A549 (cell line): ENCODE results near the gene KIF1C. TPM values are rescaled to one million over a fixed set of nuclear protein-coding genes. Genes with fewer than 3 reads are reported as not detected.
A peak's percentile ranks its signal among the peaks of the same experiment; 100 is the strongest.

Experiments
- ATAC-seq, 2 experiments: fragments of 200-7000 bp in 1 of 2; fragments of >200 bp in 1 of 2; cut with Nextera tagmentation in 1 of 2; cut with Tn5 transposase in 1 of 2; 3 replicates each; pipeline versions ENCODE4 v1.8.0 to v1.9.1; 2018 to 2020; ENCODE audit warnings: mild to moderate bottlenecking in 1 of 2, moderate library complexity in 1 of 2
- CTCF ChIA-PET: fragments of 300-600 bp; sonication (Branson Sonifier 250); formaldehyde crosslinking; extraction: SDS; loops from one replicate; lab custom pipeline; 2021; ENCODE audit warnings: antibody characterized with exemption, inconsistent platforms; lab: Yijun Ruan, JAX
- POLR2A ChIA-PET: fragments of 350-600 bp; formaldehyde crosslinking; extraction: SDS; loops from one replicate; lab custom pipeline; 2021; ENCODE audit warnings: antibody characterized with exemption, inconsistent platforms; lab: Yijun Ruan, JAX
- DNase-seq, 2 experiments: peaks; one replicate each; pipeline versions ENCODE4 v3.0.0 to v3.0.0-alpha.2; 2011 to 2016; ENCODE audit warnings: low read depth in 1 of 2, low spot score in 1 of 2
- FAIRE-seq: peaks from 2 replicates; lab custom pipeline; 2011; peaks lifted over from hg19 to GRCh38; lab: Jason Lieb, UNC
- H3K27ac ChIP-seq, 2 experiments: fragments of >200 bp; sonication (Bioruptor Twin); formaldehyde crosslinking; 3 replicates each; pipeline ENCODE4 v1.5.1; 2016 to 2017
- H3K4me1 ChIP-seq: fragments of >200 bp; sonication (Bioruptor Twin); formaldehyde crosslinking; 3 replicates; pipeline ENCODE4 v1.6.1; 2016
- H3K4me2 ChIP-seq: fragments of >200 bp; sonication (Bioruptor Twin); formaldehyde crosslinking; 3 replicates; pipeline ENCODE4 v1.6.1; 2016
- H3K4me3 ChIP-seq: fragments of >200 bp; sonication (Bioruptor Twin); formaldehyde crosslinking; 3 replicates; pipeline ENCODE4 v1.5.1; 2016
- H3K9me3 ChIP-seq: fragments of >200 bp; sonication (Bioruptor Twin); formaldehyde crosslinking; 3 replicates; pipeline ENCODE4 v1.6.1; 2016
- ATOH8 ChIP-seq: fragments of 250-450 bp; sonication (Bioruptor Pico); IDR thresholded peaks from 2 replicates; pipeline ENCODE4 v1.5.0; 2020; ENCODE audit warnings: low read depth, mild to moderate bottlenecking, moderate library complexity
- BHLHE40 ChIP-seq: IDR thresholded peaks from 2 replicates; pipeline ENCODE4 v1.6.1; 2012; ENCODE audit warnings: low read depth, low read length, inconsistent platforms
- CHD2 ChIP-seq: fragments of 150-350 bp; IDR thresholded peaks from 2 replicates; pipeline ENCODE4 v1.6.1; 2014; ENCODE audit warnings: low read length; ENCODE audit not compliant: partially characterized antibody
- CHD4 ChIP-seq: fragments of 200-600 bp; sonication (generic); IDR thresholded peaks from 2 replicates; pipeline ENCODE4 v1.6.1; 2016; ENCODE audit warnings: antibody characterized with exemption, mild to moderate bottlenecking, borderline replicate concordance
- E2F6 ChIP-seq: IDR thresholded peaks from 2 replicates; pipeline ENCODE4 v1.6.1; 2012; ENCODE audit warnings: low read depth, borderline replicate concordance
- EHMT2 ChIP-seq: fragments of 200-600 bp; sonication (generic); IDR thresholded peaks from 2 replicates; pipeline ENCODE4 v1.6.1; 2016; ENCODE audit warnings: antibody characterized with exemption, low read depth, mild to moderate bottlenecking, moderate library complexity
- ELK1 ChIP-seq: fragments of 150-350 bp; IDR thresholded peaks from 2 replicates; pipeline ENCODE4 v1.6.1; 2014; ENCODE audit warnings: low read depth, mild to moderate bottlenecking, low read length
- FOSB ChIP-seq: fragments of 250-450 bp; sonication (Bioruptor Pico); IDR thresholded peaks from 2 replicates; pipeline ENCODE4 v1.5.0; 2020; ENCODE audit warnings: mild to moderate bottlenecking, moderate library complexity
- FOSL2 ChIP-seq, 2 experiments: fragments of 450-650 bp in 1 of 2; fragments of >200 bp in 1 of 2; sonication (Bioruptor Twin) in 1 of 2; formaldehyde crosslinking; IDR thresholded peaks; 2 replicates each; pipeline versions ENCODE4 v1.5.0 to v1.6.1; 2016 to 2020; ENCODE audit warnings: mild to moderate bottlenecking in 1 of 2, moderate library complexity in 1 of 2
- FOXS1 ChIP-seq: fragments of 250-450 bp; sonication (Bioruptor Pico); IDR thresholded peaks from 2 replicates; pipeline ENCODE4 v1.5.0; 2020; ENCODE audit warnings: mild to moderate bottlenecking, moderate library complexity
- HDAC2 ChIP-seq: fragments of 200-600 bp; sonication (generic); IDR thresholded peaks from 2 replicates; pipeline ENCODE4 v1.6.1; 2016
- HEYL ChIP-seq: fragments of 250-450 bp; sonication (Bioruptor Pico); IDR thresholded peaks from 2 replicates; pipeline ENCODE4 v1.8.0; 2021; ENCODE audit warnings: mild to moderate bottlenecking, moderate library complexity
- HOXA7 ChIP-seq: fragments of 250-450 bp; sonication (Bioruptor Pico); IDR thresholded peaks from 2 replicates; pipeline ENCODE4 v1.5.0; 2020; ENCODE audit warnings: mild to moderate bottlenecking, moderate library complexity
- HOXB13 ChIP-seq: fragments of 250-450 bp; sonication (Bioruptor Pico); IDR thresholded peaks from 2 replicates; pipeline ENCODE4 v1.5.0; 2020; ENCODE audit warnings: low read depth, mild to moderate bottlenecking, moderate library complexity
- HOXB5 ChIP-seq: fragments of 250-450 bp; sonication (Bioruptor Pico); IDR thresholded peaks from 2 replicates; pipeline ENCODE4 v1.5.0; 2020; ENCODE audit warnings: mild to moderate bottlenecking, moderate library complexity
- JUNB ChIP-seq: fragments of >200 bp; sonication (Bioruptor Twin); formaldehyde crosslinking; IDR thresholded peaks from 2 replicates; pipeline ENCODE4 v1.6.1; 2016
- KDM1A ChIP-seq: fragments of 200-600 bp; sonication (generic); IDR thresholded peaks from 2 replicates; pipeline ENCODE4 v1.6.1; 2016; ENCODE audit warnings: low read depth, mild to moderate bottlenecking
- KDM5A ChIP-seq: fragments of 200-600 bp; sonication (generic); IDR thresholded peaks from 2 replicates; pipeline ENCODE4 v1.6.1; 2016; ENCODE audit warnings: antibody characterized with exemption, mild to moderate bottlenecking
- MYC ChIP-seq: IDR thresholded peaks from 2 replicates; pipeline ENCODE4 v1.6.1; 2012; ENCODE audit warnings: mild to moderate bottlenecking, inconsistent platforms, low read length, improper control_type of control experiment, borderline replicate concordance
- NFE2L2 ChIP-seq: fragments of 150-350 bp; conservative IDR thresholded peaks from 2 replicates; pipeline ENCODE4 v1.6.1; 2014; ENCODE audit warnings: low read length
- NPAS2 ChIP-seq: fragments of 250-450 bp; sonication (Bioruptor Pico); IDR thresholded peaks from 2 replicates; pipeline ENCODE4 v1.8.0; 2022; ENCODE audit warnings: mild to moderate bottlenecking, moderate library complexity, borderline replicate concordance
- PBX3 ChIP-seq: IDR thresholded peaks from 2 replicates; pipeline ENCODE4 v1.6.1; 2012
- PHF8 ChIP-seq: fragments of 200-600 bp; sonication (generic); IDR thresholded peaks from 2 replicates; pipeline ENCODE4 v1.6.1; 2016; ENCODE audit warnings: low read depth, mild to moderate bottlenecking, antibody characterized with exemption, moderate library complexity, borderline replicate concordance
- POLR2A ChIP-seq: IDR thresholded peaks from 2 replicates; pipeline ENCODE4 v1.6.1; 2012; ENCODE audit warnings: mild to moderate bottlenecking, low read length
- RAD21 ChIP-seq, 2 experiments: fragments of >200 bp in 1 of 2; sonication (Bioruptor Twin) in 1 of 2; formaldehyde crosslinking in 1 of 2; IDR thresholded peaks in 1 of 2; conservative IDR thresholded peaks in 1 of 2; 2 replicates in 1 of 2; 3 replicates in 1 of 2; pipeline ENCODE4 v1.6.1; 2012 to 2018; ENCODE audit warnings: inconsistent platforms in 1 of 2
- RCOR1 ChIP-seq: fragments of 150-350 bp; IDR thresholded peaks from 2 replicates; pipeline ENCODE4 v1.6.1; 2014; ENCODE audit warnings: antibody characterized with exemption, low read length, low read depth
- RFX5 ChIP-seq: fragments of 450-650 bp; IDR thresholded peaks from 2 replicates; pipeline ENCODE4 v1.7.1; 2014; ENCODE audit warnings: antibody characterized with exemption, mild to moderate bottlenecking, moderate library complexity
- TP53 ChIP-seq: fragments of 250-450 bp; sonication (Bioruptor Pico); IDR thresholded peaks from 2 replicates; pipeline ENCODE4 v1.5.0; 2021; ENCODE audit warnings: mild to moderate bottlenecking, moderate library complexity
- ZC3H11A ChIP-seq: fragments of 450-650 bp; IDR thresholded peaks from 2 replicates; pipeline ENCODE4 v1.6.1; 2014; ENCODE audit warnings: antibody characterized with exemption, mild to moderate bottlenecking
- ZFP36 ChIP-seq: fragments of 450-650 bp; IDR thresholded peaks from 2 replicates; pipeline ENCODE4 v1.6.1; 2014; ENCODE audit warnings: borderline replicate concordance; ENCODE audit not compliant: partially characterized antibody
- ZSCAN20 ChIP-seq: fragments of 250-450 bp; sonication (Bioruptor Pico); IDR thresholded peaks from 2 replicates; pipeline ENCODE4 v1.8.0; 2022; ENCODE audit warnings: mild to moderate bottlenecking, moderate library complexity
- WGBS: methylation state at CpG from one replicate; pipeline ENCODE4 v1.1.6; 2017; ENCODE audit errors: missing lambda C conversion rate; 5-methylcytosine and 5-hydroxymethylcytosine counted together
- polyA plus RNA-seq, 4 experiments: library from polyadenylated mRNA; depleted of rRNA in 3 of 4; stranded (reverse); fragments of >200 nt; fragmentation: RNase III in 1 of 4; extraction: RNeasy Plus Mini Kit Qiagen cat#74134 plus additional on column Dnase treatment in 1 of 4; gene quantifications; 2 replicates in 3 of 4; 3 replicates in 1 of 4; pipeline ENCODE4 v1.2.3, GENCODE V29; 2011 to 2017
- TF ChIP-seq, protein P1 (sequence below): fragments of >200 bp; sonication (Bioruptor Twin); formaldehyde crosslinking; IDR thresholded peaks from 2 replicates; pipeline ENCODE4 v1.6.1; 2016

The KIF1C gene
- polyA plus RNA-seq, 2 of the 4 experiments (the other 2 are of a cell fraction), result 48.4 to 77.4 TPM

- peak; percentile 95 to 98 for DNase-seq
- H3K4me2 ChIP-seq, result peak overlapping the region; percentile 99
- peak overlapping the region; percentile 98 for H3K4me3 ChIP-seq
- WGBS, result 3% methylated on average over 30 of the region's 40 CpGs
- H3K27ac ChIP-seq, result peak overlapping the region; percentile 99
- POLR2A ChIA-PET, result interaction anchor here (0.9 to 5.3 kb wide), 8 partner anchors 9 to 239 kb away, joined by 3 to 68 read pairs (median 6); partner anchors contain the start of genes ARRB2, INCA1, KIF1C and RNF167
- CTCF ChIA-PET, result interaction anchor here (0.6 to 1.5 kb wide), 4 partner anchors 16 to 39 kb away, joined by 3 read pairs; partner anchors contain the start of genes CAMTA2 and SPAG7
- H3K9me3 ChIP-seq, result no peaks in the 10 kb centered on the region
- TF ChIP-seq MYC (peak; percentile 69), TP53 (peak; percentile 56), HOXB13 (CRISPR knock-in tag) (no peak), FOSL2 (IDR thresholded peaks at IDR 0.05) (no peak; the same call in 1 of the 2 replicates), FOSL2 (CRISPR knock-in tag; IDR thresholded peaks at IDR 0.05) (peak; percentile 51; the same call in 1 of the 2 replicates), POLR2A (peak; percentile 64), E2F6 (peak; percentile 15; the same call in 1 of the 2 replicates)
- peak; percentile 47 to 69 for ATAC-seq
- peaks cover 54% of the 10 kb centered on the region for H3K4me1 ChIP-seq
- FAIRE-seq, result peak; percentile 56
These were observed 48.8 kb upstream of the KIF1C start for GRCh38 chr17:4948931-4949320.

DNA sequence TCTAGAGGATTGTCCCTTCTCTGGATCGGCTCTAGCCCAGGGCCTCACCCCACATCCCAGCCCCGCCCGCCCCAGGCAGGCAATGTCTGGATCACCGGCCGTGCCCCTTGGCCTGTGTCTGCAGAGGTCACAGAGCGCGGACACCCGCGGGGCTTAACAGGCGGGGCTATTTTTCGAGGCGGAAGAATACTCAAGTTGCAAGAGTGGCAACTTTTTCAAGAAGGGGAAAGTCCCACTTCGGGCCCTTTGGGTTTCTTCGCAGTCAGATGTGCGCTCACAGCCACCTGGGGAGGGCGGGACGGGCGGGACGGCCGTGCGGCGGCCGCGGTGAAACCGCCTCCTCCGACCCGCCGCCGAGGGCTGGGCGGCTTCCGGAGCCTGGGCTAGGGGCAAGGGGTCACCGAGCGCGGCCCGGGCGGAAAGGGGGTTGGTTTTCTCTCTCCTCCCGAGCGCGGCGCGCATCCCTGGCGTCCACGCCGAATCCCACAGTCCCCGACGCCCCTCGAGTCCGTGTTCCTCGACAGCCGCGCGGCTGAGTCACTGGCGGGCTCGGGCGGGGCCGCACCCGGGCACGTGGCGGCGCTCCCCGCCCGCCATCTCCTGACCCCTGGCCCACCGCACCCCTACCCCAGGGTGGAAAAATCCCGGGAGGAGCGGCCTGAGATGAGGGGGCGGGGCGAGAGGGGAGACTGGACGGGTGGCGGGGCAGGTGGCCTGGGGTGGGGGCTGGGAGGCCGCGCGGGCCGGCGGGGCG lies 48.3 kb upstream of the KIF1C start:
- CTCF ChIA-PET, result interaction anchor here (0.6 to 7.1 kb wide), 4 partner anchors 16 to 18 kb away, joined by 3 to 63 read pairs (median 3); partner anchors contain the start of gene SPAG7
- Histone ChIP-seq H3K4me2 (peak overlapping the region; percentile 99), H3K9me3 (no peaks in the 10 kb centered on the region), H3K4me3 (peak overlapping the region; percentile 98), H3K4me1 (peaks cover 48% of the 10 kb centered on the region), H3K27ac (peak overlapping the region; percentile 99)
- under 1% methylated on average over 29 of the region's 75 CpGs for WGBS
- POLR2A ChIA-PET, result interaction anchor here (1.0 to 5.3 kb wide), 7 partner anchors 10 to 239 kb away, joined by 3 to 78 read pairs (median 8); partner anchors contain the start of genes ARRB2, INCA1, KIF1C and RNF167
- ATAC-seq (peak; percentile 32 to 40), DNase-seq (peak; percentile 83 to 92), FAIRE-seq (no peak)
- no peak for TF ChIP-seq FOSB
- no peak for TF ChIP-seq TP53
- no peak for TF ChIP-seq HDAC2
- peak; percentile 80; the same call in 1 of the 2 replicates for TF ChIP-seq HOXB5
- TF ChIP-seq ZFP36, result no peak
- no peak for TF ChIP-seq ELK1
- TF ChIP-seq, protein P1, sequence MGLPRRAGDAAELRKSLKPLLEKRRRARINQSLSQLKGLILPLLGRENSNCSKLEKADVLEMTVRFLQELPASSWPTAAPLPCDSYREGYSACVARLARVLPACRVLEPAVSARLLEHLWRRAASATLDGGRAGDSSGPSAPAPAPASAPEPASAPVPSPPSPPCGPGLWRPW, result no peak
- TF ChIP-seq FOXS1 (CRISPR knock-in tag), result no peak
- no peak for TF ChIP-seq HEYL (CRISPR knock-in tag)
- TF ChIP-seq EHMT2, result no peak
- no peak for TF ChIP-seq KDM5A
- no peak for TF ChIP-seq JUNB
- TF ChIP-seq NFE2L2, result no peak
- TF ChIP-seq NPAS2, result no peak
- TF ChIP-seq HOXB13 (CRISPR knock-in tag), result peak; percentile 64; the same call in 1 of the 2 replicates
- TF ChIP-seq KDM1A, result no peak
- no peak for TF ChIP-seq ZSCAN20 (CRISPR knock-in tag)
- TF ChIP-seq HOXA7 (CRISPR knock-in tag), result peak; percentile 69; the same call in 1 of the 2 replicates
- TF ChIP-seq RCOR1, result no peak
- 0 out of 2 replicates have a peak, but pooled peaks have one; percentile 4 for TF ChIP-seq PHF8
- TF ChIP-seq ZC3H11A, result no peak
- TF ChIP-seq RAD21 (conservative IDR thresholded peaks at IDR 0.05 in 1 of 2, IDR thresholded peaks at IDR 0.05 in 1 of 2), result no peak
- no peak for TF ChIP-seq CHD2
- TF ChIP-seq PBX3, result no peak; the same call in 1 of the 2 replicates
- TF ChIP-seq BHLHE40, result peak; percentile 62; the same call in 1 of the 2 replicates
- TF ChIP-seq CHD4, result no peak
- no peak for TF ChIP-seq RFX5
- TF ChIP-seq ATOH8, result peak; percentile 38; the same call in 1 of the 2 replicates
- TF ChIP-seq MYC, result peak; percentile 98
